WTC11 (cell line): Measurements from ENCODE around the gene MYO1H. TPM values are rescaled to one million over a fixed set of nuclear protein-coding genes. Genes with fewer than 3 reads are reported as not detected.
A peak's percentile ranks its signal among the peaks of the same experiment; 100 is the strongest.

Source experiments
- ATAC-seq: fragments of 200-7000 bp; cut with Tn5 transposase; 2 replicates; pipeline ENCODE4 v1.10.0; 2021; ENCODE audit warnings: mild to moderate bottlenecking, moderate library complexity
- CTCF ChIA-PET: fragments of 300-600 bp; sonication (Branson Sonifier 250); formaldehyde crosslinking; loops from one replicate; lab custom pipeline; 2021; ENCODE audit warnings: antibody characterized with exemption; lab: Charles Lee
- POLR2A ChIA-PET: fragments of 350-600 bp; sonication (Branson Sonifier 250); formaldehyde crosslinking; loops from one replicate; lab custom pipeline; 2021; ENCODE audit warnings: antibody characterized with exemption; lab: Charles Lee
- DNase-seq: peaks from one replicate; pipeline ENCODE4 v3.0.0; 2021; ENCODE audit warnings: low spot score
- H3K27ac Mint-ChIP-seq: 2 replicates; pipeline ENCODE4 v1.8.0; 2021; ENCODE audit warnings: mixed read lengths
- H3K27me3 Mint-ChIP-seq: 2 replicates; pipeline ENCODE4 v1.8.0; 2021; ENCODE audit warnings: low read depth, mild to moderate bottlenecking, moderate library complexity, mixed read lengths
- H3K36me3 Mint-ChIP-seq: 2 replicates; pipeline ENCODE4 v1.8.0; 2021; ENCODE audit warnings: mixed read lengths
- H3K4me1 Mint-ChIP-seq: 2 replicates; pipeline ENCODE4 v1.8.0; 2022; ENCODE audit warnings: mixed read lengths
- H3K4me3 Mint-ChIP-seq: 2 replicates; pipeline ENCODE4 v1.8.0; 2021; ENCODE audit warnings: mild to moderate bottlenecking, moderate library complexity, mixed read lengths
- H3K9me3 Mint-ChIP-seq: 2 replicates; pipeline ENCODE4 v1.8.0; 2021; ENCODE audit warnings: mixed read lengths
- AFF4 ChIP-seq: sonication (generic); formaldehyde crosslinking; IDR thresholded peaks from 2 replicates; pipeline ENCODE4 v1.8.1; 2023; ENCODE audit warnings: mild to moderate bottlenecking, missing genetic modification reagents, borderline replicate concordance
- AR ChIP-seq: fragments of 250-450 bp; sonication (Bioruptor Pico); IDR thresholded peaks from 2 replicates; pipeline ENCODE4 v1.9.0; 2021; ENCODE audit warnings: mild to moderate bottlenecking
- CBFB ChIP-seq: sonication (generic); formaldehyde crosslinking; IDR thresholded peaks from 2 replicates; pipeline ENCODE4 v1.8.1; 2022; ENCODE audit warnings: mild to moderate bottlenecking, low read depth, missing genetic modification reagents
- CREB1 ChIP-seq: sonication (generic); formaldehyde crosslinking; IDR thresholded peaks from 2 replicates; pipeline ENCODE4 v1.8.0; 2023; ENCODE audit warnings: mild to moderate bottlenecking, missing genetic modification reagents
- EMX1 ChIP-seq: fragments of 250-450 bp; sonication (Bioruptor Pico); IDR thresholded peaks from 2 replicates; pipeline ENCODE4 v1.8.0; 2021; ENCODE audit warnings: mild to moderate bottlenecking
- FOXP4 ChIP-seq: sonication (generic); formaldehyde crosslinking; IDR thresholded peaks from 2 replicates; pipeline ENCODE4 v1.8.0; 2022; ENCODE audit warnings: mild to moderate bottlenecking, missing genetic modification reagents
- GABPB1 ChIP-seq: sonication (generic); formaldehyde crosslinking; IDR thresholded peaks from 2 replicates; pipeline ENCODE4 v1.8.1; 2023; ENCODE audit warnings: mild to moderate bottlenecking, missing genetic modification reagents
- IRF1 ChIP-seq: sonication (generic); formaldehyde crosslinking; IDR thresholded peaks from 2 replicates; pipeline ENCODE4 v1.8.0; 2023; ENCODE audit warnings: missing genetic modification reagents
- JAZF1 ChIP-seq: fragments of 250-450 bp; sonication (Bioruptor Pico); IDR thresholded peaks from 2 replicates; pipeline ENCODE4 v1.9.0; 2021; ENCODE audit warnings: moderate library complexity, mild to moderate bottlenecking, inconsistent platforms
- MXD4 ChIP-seq: fragments of 250-450 bp; sonication (Bioruptor Pico); IDR thresholded peaks from 2 replicates; pipeline ENCODE4 v1.8.0; 2021; ENCODE audit warnings: mild to moderate bottlenecking, moderate library complexity, borderline replicate concordance
- PRRX2 ChIP-seq: fragments of 250-450 bp; sonication (Bioruptor Pico); IDR thresholded peaks from 2 replicates; pipeline ENCODE4 v1.8.0; 2021; ENCODE audit warnings: mild to moderate bottlenecking
- RELA ChIP-seq: sonication (generic); formaldehyde crosslinking; IDR thresholded peaks from 2 replicates; pipeline ENCODE4 v1.8.1; 2022; ENCODE audit warnings: missing genetic modification reagents, mild to moderate bottlenecking, borderline replicate concordance
- RORB ChIP-seq: fragments of 250-450 bp; sonication (Bioruptor Pico); IDR thresholded peaks from 2 replicates; pipeline ENCODE4 v1.9.0; 2021; ENCODE audit warnings: mild to moderate bottlenecking
- SOX15 ChIP-seq: fragments of 250-450 bp; sonication (Bioruptor Pico); IDR thresholded peaks from 2 replicates; pipeline ENCODE4 v1.9.0; 2021; ENCODE audit warnings: mild to moderate bottlenecking
- USF1 ChIP-seq: sonication (generic); formaldehyde crosslinking; IDR thresholded peaks from 2 replicates; pipeline ENCODE4 v1.8.0; 2022; ENCODE audit warnings: mild to moderate bottlenecking, missing genetic modification reagents
- USF2 ChIP-seq: sonication (generic); formaldehyde crosslinking; IDR thresholded peaks from 2 replicates; pipeline ENCODE4 v1.8.1; 2023; ENCODE audit warnings: mild to moderate bottlenecking, missing genetic modification reagents, moderate library complexity
- ZBTB21 ChIP-seq: sonication (generic); formaldehyde crosslinking; IDR thresholded peaks from 2 replicates; pipeline ENCODE4 v1.8.1; 2023; ENCODE audit warnings: mild to moderate bottlenecking, missing genetic modification reagents, borderline replicate concordance
- ZNF219 ChIP-seq: sonication (generic); formaldehyde crosslinking; IDR thresholded peaks from 2 replicates; pipeline ENCODE4 v1.8.0; 2023; ENCODE audit warnings: missing genetic modification reagents, mild to moderate bottlenecking, borderline replicate concordance
- ZNF396 ChIP-seq: fragments of 250-450 bp; sonication (Bioruptor Pico); IDR thresholded peaks from 2 replicates; pipeline ENCODE4 v1.8.0; 2021; ENCODE audit warnings: mild to moderate bottlenecking, moderate library complexity, borderline replicate concordance
- ZNF425 ChIP-seq: fragments of 250-450 bp; sonication (Bioruptor Pico); conservative IDR thresholded peaks from 2 replicates; pipeline ENCODE4 v1.9.0; 2021; ENCODE audit warnings: mild to moderate bottlenecking
- total RNA-seq: library from RNA; stranded (reverse); gene quantifications from 3 replicates; pipeline ENCODE4 v1.2.3, GENCODE V29; 2021

Gene MYO1H
- total RNA-seq, 1 experiment from 2014 or later = 0.44 TPM

GRCh38 chr12:109466305-109466704 lies 118.6 kb downstream of the MYO1H start:
- H3K4me3 Mint-ChIP-seq = no peak overlapping the region
- ChIA-PET CTCF (no interaction called here), POLR2A (no interaction called here)
- peaks cover 64% of the 10 kb centered on the region for H3K4me1 Mint-ChIP-seq
- H3K9me3 Mint-ChIP-seq = no peaks in the 10 kb centered on the region
- peaks cover 39% of the 10 kb centered on the region for H3K36me3 Mint-ChIP-seq
- TF ChIP-seq ZNF396 = no peak
- TF ChIP-seq GABPB1 (CRISPR knock-in tag) = no peak
- no peak for TF ChIP-seq MXD4
- TF ChIP-seq CREB1 (CRISPR knock-in tag) = no peak
- TF ChIP-seq EMX1 (CRISPR knock-in tag) = no peak
- no peak for TF ChIP-seq CBFB (CRISPR knock-in tag)
- no peak for TF ChIP-seq RORB (CRISPR knock-in tag)
- TF ChIP-seq AR (CRISPR knock-in tag) = no peak
- no peak for TF ChIP-seq ZNF425
- TF ChIP-seq ZBTB21 (CRISPR knock-in tag) = no peak
- TF ChIP-seq PRRX2 = no peak
- no peaks in the 10 kb centered on the region for H3K27me3 Mint-ChIP-seq
- H3K27ac Mint-ChIP-seq = peak overlapping the region; percentile 49; the same call in 1 of the 2 replicates
- ATAC-seq (no peak), DNase-seq (no peak)

- ATAC-seq (no peak), DNase-seq (no peak)
- Mint-ChIP-seq H3K27ac (no peak overlapping the region), H3K9me3 (no peaks in the 10 kb centered on the region), H3K4me3 (no peak overlapping the region), H3K4me1 (peaks cover 59% of the 10 kb centered on the region), H3K27me3 (no peaks in the 10 kb centered on the region), H3K36me3 (peaks cover 39% of the 10 kb centered on the region)
- ChIA-PET POLR2A (no interaction called here), CTCF (no interaction called here)
- no peak for TF ChIP-seq AFF4 (CRISPR knock-in tag)
- no peak for TF ChIP-seq RELA (CRISPR knock-in tag)
- no peak for TF ChIP-seq EMX1 (CRISPR knock-in tag)
- TF ChIP-seq USF1 = no peak
- no peak for TF ChIP-seq SOX15 (CRISPR knock-in tag)
- TF ChIP-seq USF2 = no peak
- no peak for TF ChIP-seq ZNF425
- no peak for TF ChIP-seq IRF1
- TF ChIP-seq FOXP4 (CRISPR knock-in tag) = no peak
- no peak for TF ChIP-seq JAZF1 (CRISPR knock-in tag)
- TF ChIP-seq ZNF219 (CRISPR knock-in tag) = no peak
Measured at GRCh38 chr12:109466821-109467220, 119.1 kb downstream of the MYO1H start.
